ENCODE results near the gene GMEB1. TPM values are rescaled to one million over a fixed set of nuclear protein-coding genes. Genes with fewer than 3 reads are reported as not detected.
"Not testable (repeated sequence)": the region's sequence is repeated elsewhere in the genome, so short reads cannot be mapped to it uniquely, and the experiment has no call there.

Gene GMEB1
- total RNA-seq, 1 experiment from 2014 or later: 8.8 TPM

GRCh38 chr1:28645406-28645805 is 23.2 kb upstream of the GMEB1 start:
- H3K27me3 ChIP-seq (ENCODE audit: low read length); H3K4me2 ChIP-seq (ENCODE audit: low read depth, low read length, poor library complexity, severe bottlenecking); H3K9ac ChIP-seq (ENCODE audit: low read length); H2AFZ ChIP-seq (ENCODE audit: low read length); H3K27ac ChIP-seq (ENCODE audit: low read length); H3K4me3 ChIP-seq (ENCODE audit: low read length); H3K36me3 ChIP-seq (ENCODE audit: insufficient read depth, low read length); H4K20me1 ChIP-seq (ENCODE audit: insufficient read depth, low read depth, low read length); H3K9me2 ChIP-seq (replicated peaks; ENCODE audit: insufficient read depth, low read length); DNase-seq; H3K9me3 ChIP-seq (ENCODE audit: low read length): not testable (repeated sequence)
- peaks cover 31% of the 10 kb centered on the region for H3K79me2 ChIP-seq (ENCODE audit: low read length)
- H3K4me1 ChIP-seq (ENCODE audit: low read length): peaks cover 50% of the 10 kb centered on the region

GRCh38 chr1:28646040-28646439 is 22.5 kb upstream of the GMEB1 start:
- H3K9me3 ChIP-seq (ENCODE audit: low read length): no peaks in the 10 kb centered on the region
- no peak overlapping the region for H3K4me2 ChIP-seq (ENCODE audit: low read depth, low read length, poor library complexity, severe bottlenecking)
- no peak overlapping the region for H2AFZ ChIP-seq (ENCODE audit: low read length)
- peak; percentile 38 for DNase-seq
- H3K9me2 ChIP-seq (replicated peaks; ENCODE audit: insufficient read depth, low read length): no peaks in the 10 kb centered on the region
- 0 out of 2 replicates have a peak overlapping the region, but pooled peaks have one; percentile 43 for H3K27ac ChIP-seq (ENCODE audit: low read length)
- no peak overlapping the region for H3K4me3 ChIP-seq (ENCODE audit: low read length)
- peaks cover 24% of the 10 kb centered on the region for H3K79me2 ChIP-seq (ENCODE audit: low read length)
- H3K9ac ChIP-seq (ENCODE audit: low read length): no peak overlapping the region
- no peaks in the 10 kb centered on the region for H4K20me1 ChIP-seq (ENCODE audit: insufficient read depth, low read depth, low read length)
- H3K4me1 ChIP-seq (ENCODE audit: low read length): peaks cover 43% of the 10 kb centered on the region
- H3K36me3 ChIP-seq (ENCODE audit: insufficient read depth, low read length): no peaks in the 10 kb centered on the region
- H3K27me3 ChIP-seq (ENCODE audit: low read length): no peaks in the 10 kb centered on the region

GRCh38 chr1:28648008-28648473 is 20.5 kb upstream of the GMEB1 start:
- H3K9me2 ChIP-seq (replicated peaks; ENCODE audit: insufficient read depth, low read length): no peaks in the 10 kb centered on the region
- H3K36me3 ChIP-seq (ENCODE audit: insufficient read depth, low read length): no peaks in the 10 kb centered on the region
- peak overlapping the region; percentile 84 for H3K9ac ChIP-seq (ENCODE audit: low read length)
- H3K4me2 ChIP-seq (ENCODE audit: low read depth, low read length, poor library complexity, severe bottlenecking): peak overlapping the region; percentile 93
- no peaks in the 10 kb centered on the region for H3K9me3 ChIP-seq (ENCODE audit: low read length)
- H3K4me1 ChIP-seq (ENCODE audit: low read length): peaks cover 34% of the 10 kb centered on the region
- H2AFZ ChIP-seq (ENCODE audit: low read length): peak overlapping the region; percentile 33; the same call in 1 of the 2 replicates
- no peaks in the 10 kb centered on the region for H3K27me3 ChIP-seq (ENCODE audit: low read length)
- peak; percentile 96 for DNase-seq
- peak overlapping the region; percentile 93 for H3K27ac ChIP-seq (ENCODE audit: low read length)
- peak overlapping the region; percentile 71 for H3K4me3 ChIP-seq (ENCODE audit: low read length)
- H3K79me2 ChIP-seq (ENCODE audit: low read length): peaks cover 7% of the 10 kb centered on the region; the same call in 1 of the 2 replicates
- H4K20me1 ChIP-seq (ENCODE audit: insufficient read depth, low read depth, low read length): no peaks in the 10 kb centered on the region

GRCh38 chr1:28648474-28649198 is 19.9 kb upstream of the GMEB1 start, which contains the start of gene RNU11:
TSS of gene RNU11 (plus strand) at chr1:28648600.
- H3K9me3 ChIP-seq (ENCODE audit: low read length): no peaks in the 10 kb centered on the region
- H3K9me2 ChIP-seq (replicated peaks; ENCODE audit: insufficient read depth, low read length): no peaks in the 10 kb centered on the region
- peak within 1 kb of the TSS; percentile 71 for H3K4me3 ChIP-seq (ENCODE audit: low read length)
- peak within 1 kb of the TSS; percentile 84 for H3K9ac ChIP-seq (ENCODE audit: low read length)
- H2AFZ ChIP-seq (ENCODE audit: low read length): peak within 1 kb of the TSS; percentile 67; the same call in 1 of the 2 replicates
- H3K4me2 ChIP-seq (ENCODE audit: low read depth, low read length, poor library complexity, severe bottlenecking): peak within 1 kb of the TSS; percentile 93
- peaks cover 3% of the 10 kb centered on the region; the same call in 1 of the 2 replicates for H3K79me2 ChIP-seq (ENCODE audit: low read length)
- peaks cover 30% of the 10 kb centered on the region for H3K4me1 ChIP-seq (ENCODE audit: low read length)
- peak within 1 kb of the TSS; percentile 93 for H3K27ac ChIP-seq (ENCODE audit: low read length)
- H3K27me3 ChIP-seq (ENCODE audit: low read length): no peaks in the 10 kb centered on the region
- DNase-seq: peak; percentile 97
- H4K20me1 ChIP-seq (ENCODE audit: insufficient read depth, low read depth, low read length): no peaks in the 10 kb centered on the region
- no peaks in the 10 kb centered on the region for H3K36me3 ChIP-seq (ENCODE audit: insufficient read depth, low read length)

GRCh38 chr1:28653063-28653462 is 15.5 kb upstream of the GMEB1 start:
- H3K9me2 ChIP-seq (replicated peaks; ENCODE audit: insufficient read depth, low read length); H3K27ac ChIP-seq (ENCODE audit: low read length); H3K27me3 ChIP-seq (ENCODE audit: low read length); H3K4me1 ChIP-seq (ENCODE audit: low read length); H3K9me3 ChIP-seq (ENCODE audit: low read length); H4K20me1 ChIP-seq (ENCODE audit: insufficient read depth, low read depth, low read length); H3K9ac ChIP-seq (ENCODE audit: low read length); H3K4me3 ChIP-seq (ENCODE audit: low read length); H3K36me3 ChIP-seq (ENCODE audit: insufficient read depth, low read length); H2AFZ ChIP-seq (ENCODE audit: low read length); H3K79me2 ChIP-seq (ENCODE audit: low read length); DNase-seq; H3K4me2 ChIP-seq (ENCODE audit: low read depth, low read length, poor library complexity, severe bottlenecking): not testable (repeated sequence)

- H3K4me3 ChIP-seq (ENCODE audit: low read length); H3K4me2 ChIP-seq (ENCODE audit: low read depth, low read length, poor library complexity, severe bottlenecking); H3K9me3 ChIP-seq (ENCODE audit: low read length); H3K9ac ChIP-seq (ENCODE audit: low read length); H3K79me2 ChIP-seq (ENCODE audit: low read length); H2AFZ ChIP-seq (ENCODE audit: low read length); H3K27ac ChIP-seq (ENCODE audit: low read length); H3K4me1 ChIP-seq (ENCODE audit: low read length); H3K9me2 ChIP-seq (replicated peaks; ENCODE audit: insufficient read depth, low read length); H3K36me3 ChIP-seq (ENCODE audit: insufficient read depth, low read length); H3K27me3 ChIP-seq (ENCODE audit: low read length); H4K20me1 ChIP-seq (ENCODE audit: insufficient read depth, low read depth, low read length): not testable (repeated sequence)
- DNase-seq: peak; percentile 52
Observed at GRCh38 chr1:28653870-28654269, 14.7 kb upstream of the GMEB1 start.

- H3K9me2 ChIP-seq (replicated peaks; ENCODE audit: insufficient read depth, low read length); H3K79me2 ChIP-seq (ENCODE audit: low read length); DNase-seq; H3K36me3 ChIP-seq (ENCODE audit: insufficient read depth, low read length); H3K9ac ChIP-seq (ENCODE audit: low read length); H3K27me3 ChIP-seq (ENCODE audit: low read length); H3K4me2 ChIP-seq (ENCODE audit: low read depth, low read length, poor library complexity, severe bottlenecking); H3K4me1 ChIP-seq (ENCODE audit: low read length); H3K4me3 ChIP-seq (ENCODE audit: low read length); H4K20me1 ChIP-seq (ENCODE audit: insufficient read depth, low read depth, low read length); H3K9me3 ChIP-seq (ENCODE audit: low read length); H2AFZ ChIP-seq (ENCODE audit: low read length); H3K27ac ChIP-seq (ENCODE audit: low read length): not testable (repeated sequence)
Observed at GRCh38 chr1:28655448-28656311, 12.9 kb upstream of the GMEB1 start.

- no peak overlapping the region for H3K4me2 ChIP-seq (ENCODE audit: low read depth, low read length, poor library complexity, severe bottlenecking)
- no peaks in the 10 kb centered on the region for H4K20me1 ChIP-seq (ENCODE audit: insufficient read depth, low read depth, low read length)
- no peak overlapping the region for H3K27ac ChIP-seq (ENCODE audit: low read length)
- DNase-seq: no peak
- H3K9me3 ChIP-seq (ENCODE audit: low read length): no peaks in the 10 kb centered on the region
- no peak overlapping the region for H2AFZ ChIP-seq (ENCODE audit: low read length)
- H3K36me3 ChIP-seq (ENCODE audit: insufficient read depth, low read length): no peaks in the 10 kb centered on the region
- H3K4me1 ChIP-seq (ENCODE audit: low read length): no peaks in the 10 kb centered on the region
- H3K9me2 ChIP-seq (replicated peaks; ENCODE audit: insufficient read depth, low read length): no peaks in the 10 kb centered on the region
- no peaks in the 10 kb centered on the region for H3K27me3 ChIP-seq (ENCODE audit: low read length)
- H3K79me2 ChIP-seq (ENCODE audit: low read length): no peaks in the 10 kb centered on the region
- no peak overlapping the region for H3K4me3 ChIP-seq (ENCODE audit: low read length)
- H3K9ac ChIP-seq (ENCODE audit: low read length): no peak overlapping the region
Observed at GRCh38 chr1:28656335-28656734, 12.2 kb upstream of the GMEB1 start.

Data from Karpas-422 (cell line).